Nucleus accumbens (tissue), 56 donors: ENCODE measurements around the gene EFHC1.

ENCODE experiments used
- DNase-seq, 56 donors: peaks; one replicate each; lab custom pipeline; 2025; lab: John Stamatoyannopoulos, UW

EFHC1 gene

DNA sequence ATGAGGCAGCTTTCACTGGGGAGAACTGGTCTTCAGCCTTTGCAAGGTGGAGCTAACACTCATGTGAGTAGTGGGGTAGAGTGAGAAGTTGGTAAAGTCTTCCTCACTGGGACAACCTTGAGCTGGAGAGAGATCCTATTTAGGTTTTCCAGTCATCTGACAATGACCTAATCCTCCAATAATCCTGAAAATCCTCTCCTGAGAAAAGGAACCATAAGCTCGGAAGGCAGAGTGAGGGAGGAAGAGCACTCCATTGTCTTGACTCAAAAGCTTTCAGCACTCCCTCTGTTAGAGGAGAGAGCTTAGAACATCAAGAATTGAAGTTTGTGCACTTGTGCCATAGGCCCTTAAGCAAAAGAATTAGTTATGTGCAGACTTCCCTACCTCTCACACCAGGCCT is 78.9 kb downstream of the EFHC1 start:
- DNase-seq, result no peak

DNA sequence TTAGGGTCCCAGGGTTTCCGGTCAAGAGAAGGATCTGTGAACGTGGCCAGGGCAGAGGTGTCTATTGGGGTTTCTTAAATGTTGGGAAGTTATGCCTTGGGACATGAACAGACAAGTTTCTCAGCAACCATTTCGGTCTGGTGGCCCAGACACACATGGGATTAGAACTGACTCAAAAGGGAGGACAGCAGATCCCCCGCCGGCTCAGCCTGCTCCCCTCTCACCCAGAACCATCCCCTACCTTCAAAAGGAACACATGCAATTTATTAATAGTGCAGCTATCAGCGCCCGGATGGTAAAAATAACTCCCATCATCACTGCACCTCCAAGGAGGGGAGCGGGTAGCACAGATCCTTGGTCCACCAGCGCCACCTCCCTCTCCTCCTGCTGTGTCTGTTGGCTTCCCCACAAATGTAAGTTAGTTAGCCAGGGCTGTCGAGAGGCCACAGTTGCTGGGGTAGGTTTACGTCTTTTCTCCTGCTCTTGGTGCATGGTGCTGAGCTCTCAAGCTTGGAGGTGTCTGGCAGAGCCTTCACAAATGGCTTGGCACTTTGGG is 79.6 kb downstream of the EFHC1 start:
- no peak for DNase-seq

DNA sequence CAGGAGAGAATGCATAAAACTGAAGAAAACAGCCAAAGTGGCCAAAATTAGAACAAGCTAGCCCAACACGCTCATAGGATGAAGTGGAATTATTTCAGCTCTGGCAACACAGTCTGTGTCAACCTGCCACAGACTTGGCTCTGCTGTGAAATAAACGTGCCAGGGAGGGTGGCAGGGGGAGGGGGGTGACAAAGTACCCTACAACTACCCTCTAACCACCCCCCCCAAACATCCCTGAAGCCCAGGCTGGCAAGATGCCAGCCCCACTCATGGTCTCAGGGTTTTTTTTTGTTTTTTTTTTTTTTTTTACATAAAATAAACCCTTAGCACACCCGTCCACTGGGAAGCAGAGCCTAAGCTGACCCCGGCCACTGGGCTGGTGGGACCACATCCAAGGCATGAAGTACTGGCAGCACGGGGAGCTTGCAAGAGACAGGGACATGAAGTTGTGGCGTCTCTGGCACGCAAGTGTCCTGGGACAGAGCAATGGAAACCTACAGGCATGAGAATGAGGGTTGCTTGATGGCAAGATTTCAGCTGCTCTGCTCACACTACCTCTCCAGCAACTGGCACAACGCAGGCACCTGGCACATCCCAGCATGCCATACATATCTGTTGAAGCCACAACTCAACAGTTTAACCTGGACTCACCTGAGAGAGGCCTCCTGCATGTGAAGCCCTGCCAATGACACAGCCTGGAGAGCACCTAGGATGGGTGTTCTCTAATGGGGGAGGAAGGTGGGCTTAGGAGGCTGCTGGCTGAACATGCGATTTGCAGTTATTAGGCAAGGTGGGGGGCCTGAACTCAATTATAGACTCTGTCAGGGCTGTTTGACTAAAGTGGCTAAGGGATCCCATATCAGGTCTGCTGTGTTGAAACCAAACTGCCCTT is 80.3 kb downstream of the EFHC1 start:
- DNase-seq, result peak in 2 of 56 donors; percentile 6 to 37

DNA sequence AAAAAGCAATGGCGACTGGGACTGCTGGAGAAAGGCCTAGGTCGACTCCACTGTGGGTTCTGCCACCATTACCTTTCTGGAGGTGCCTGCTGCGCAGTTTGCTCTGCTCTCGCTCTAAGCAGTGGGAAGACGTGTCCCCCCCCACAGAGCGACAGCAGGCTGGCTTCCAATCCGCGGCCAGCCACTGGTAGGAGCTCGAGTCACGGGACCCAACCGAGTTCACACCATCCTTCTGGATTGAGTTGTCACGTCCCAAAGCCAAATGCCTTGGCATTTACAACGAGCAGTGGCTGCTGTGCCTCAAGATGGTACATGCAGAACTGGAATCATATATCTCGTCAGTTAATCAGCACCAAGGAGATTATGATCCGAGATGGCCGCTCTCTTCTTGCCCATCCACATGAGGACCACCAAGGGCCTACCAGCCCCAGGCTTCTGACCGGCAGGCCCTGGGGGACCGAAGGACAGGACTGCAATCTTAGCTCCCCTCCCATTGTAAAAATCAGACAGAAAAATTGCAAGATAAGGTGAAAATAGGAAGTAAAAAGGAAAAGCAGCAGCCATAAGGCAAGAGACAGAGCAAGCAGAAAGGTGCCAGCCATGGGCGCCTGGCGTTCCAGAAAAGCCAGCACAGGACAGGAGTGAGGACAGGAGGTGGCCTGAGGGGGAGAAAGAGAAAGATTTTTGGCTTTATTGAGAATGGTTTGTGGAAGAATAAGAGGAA is 82.3 kb downstream of the EFHC1 start:
- DNase-seq, result no peak

DNA sequence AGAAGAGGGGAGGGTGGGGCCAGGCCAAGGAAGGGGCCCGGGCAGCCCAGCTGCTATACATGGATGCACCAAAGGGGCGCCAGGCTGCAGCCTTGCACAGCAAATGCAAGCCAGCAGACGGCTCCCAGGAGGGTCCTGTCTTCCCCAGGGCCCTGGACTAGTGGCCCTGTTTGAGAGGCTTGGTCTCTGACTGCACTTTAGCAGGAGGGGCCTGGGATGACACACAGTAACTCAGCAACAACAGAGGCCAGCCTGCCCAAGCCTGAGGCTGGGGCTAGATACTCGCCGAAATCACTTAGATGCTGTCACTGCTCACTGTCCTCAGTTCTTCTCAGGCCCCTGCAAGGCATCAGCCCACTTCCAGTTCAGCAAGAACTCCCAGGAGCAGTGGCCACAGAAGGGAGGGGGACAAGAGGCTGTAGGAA is 83.2 kb downstream of the EFHC1 start:
- DNase-seq, result no peak

DNA sequence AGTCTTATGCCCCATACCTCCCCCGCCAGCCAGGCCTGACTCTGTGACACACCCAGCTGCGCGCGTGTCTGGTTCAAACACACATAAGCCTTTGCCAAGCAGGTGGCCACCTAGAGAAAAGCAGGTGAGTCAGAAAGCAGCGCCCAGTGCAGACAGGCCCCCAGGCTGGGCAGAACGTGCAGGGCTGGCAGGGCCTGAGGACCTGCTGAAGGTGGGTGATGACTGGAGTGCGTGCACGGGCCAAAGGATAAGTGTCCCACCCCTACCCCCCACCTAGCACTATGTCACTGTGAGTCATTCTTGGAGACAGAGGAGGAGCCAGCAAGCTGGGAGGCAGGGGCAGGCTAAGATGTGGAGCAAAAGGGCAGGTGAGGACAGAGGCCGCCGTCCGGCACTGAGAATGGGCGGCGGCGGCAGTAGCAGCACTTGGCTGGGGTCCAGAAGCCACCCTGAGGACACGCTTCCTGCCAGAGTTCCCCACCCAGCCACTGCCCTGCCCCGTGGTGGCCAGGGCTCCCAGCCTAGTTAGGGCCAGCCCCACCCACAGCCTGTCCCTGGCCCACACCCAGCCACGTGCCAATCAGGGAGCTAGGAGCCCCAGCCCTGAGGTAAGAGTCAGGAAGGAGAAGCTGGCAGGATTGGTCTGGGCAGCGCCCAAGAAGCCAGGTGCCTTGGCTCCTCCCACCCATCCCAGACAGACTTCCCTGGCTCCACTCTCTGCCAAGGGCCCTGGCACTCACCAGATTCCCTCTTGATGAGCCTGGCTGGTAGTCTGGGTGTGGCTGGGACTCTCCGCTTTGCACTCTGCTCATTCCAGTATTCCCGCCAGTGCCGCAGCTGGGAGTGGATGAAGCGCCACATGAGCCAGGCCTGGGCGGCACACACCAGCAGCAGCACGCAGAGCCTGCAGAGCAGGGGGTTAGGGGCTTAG is 84.0 kb downstream of the EFHC1 start:
- DNase-seq, result peak in 3 of 56 donors; percentile 6 to 30 (median 11)

DNA sequence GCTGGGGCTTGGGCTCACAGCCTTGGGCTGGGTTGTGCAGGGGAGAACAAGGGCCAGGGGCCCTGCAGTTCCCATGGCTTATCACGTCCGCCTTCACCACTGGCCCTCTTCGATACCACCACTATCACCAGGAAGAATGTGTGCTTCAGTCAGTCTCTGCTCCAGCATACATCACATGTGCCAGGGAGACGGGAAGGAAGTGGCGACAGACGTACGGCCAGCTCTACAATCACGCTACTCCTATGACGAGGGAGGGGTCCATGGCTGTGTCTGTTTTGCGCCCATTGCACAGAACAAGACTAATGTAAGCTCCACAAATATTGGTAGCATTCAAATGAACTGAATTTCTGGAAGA is 84.6 kb downstream of the EFHC1 start:
- no peak for DNase-seq

DNA sequence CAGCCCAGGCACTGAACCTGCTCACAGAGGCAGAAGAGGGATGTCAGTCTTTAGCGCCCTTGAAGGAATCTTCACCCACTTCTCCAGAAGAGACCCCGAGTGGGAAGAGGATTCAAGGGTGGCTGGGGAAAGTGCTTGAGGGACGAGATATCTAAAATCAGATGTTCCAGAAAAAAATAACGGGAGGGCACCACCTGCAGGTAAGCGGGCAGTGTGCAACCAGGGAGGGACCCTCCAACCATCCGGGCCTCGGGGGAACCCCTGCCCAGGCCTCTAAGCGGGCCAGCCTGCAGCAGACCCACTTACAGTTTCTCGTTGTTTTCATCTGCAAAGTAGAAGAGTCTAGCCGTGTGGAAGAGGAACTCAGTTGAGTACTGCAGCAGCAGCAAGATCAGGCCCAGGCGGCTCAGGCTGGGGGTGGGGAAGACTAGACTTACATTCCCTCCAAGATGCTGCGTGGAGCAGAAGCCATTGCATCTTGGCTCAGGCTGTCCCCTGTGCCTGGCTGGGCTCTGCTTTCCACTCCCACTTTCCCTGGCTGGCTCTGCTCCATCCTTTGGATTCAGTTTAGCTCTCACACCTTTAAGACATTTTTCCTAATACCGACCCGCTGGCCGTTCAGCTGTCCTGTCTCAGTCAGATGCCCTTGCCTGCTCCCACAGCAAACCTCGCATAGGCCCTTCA is 85.7 kb downstream of the EFHC1 start:
- no peak for DNase-seq

DNA sequence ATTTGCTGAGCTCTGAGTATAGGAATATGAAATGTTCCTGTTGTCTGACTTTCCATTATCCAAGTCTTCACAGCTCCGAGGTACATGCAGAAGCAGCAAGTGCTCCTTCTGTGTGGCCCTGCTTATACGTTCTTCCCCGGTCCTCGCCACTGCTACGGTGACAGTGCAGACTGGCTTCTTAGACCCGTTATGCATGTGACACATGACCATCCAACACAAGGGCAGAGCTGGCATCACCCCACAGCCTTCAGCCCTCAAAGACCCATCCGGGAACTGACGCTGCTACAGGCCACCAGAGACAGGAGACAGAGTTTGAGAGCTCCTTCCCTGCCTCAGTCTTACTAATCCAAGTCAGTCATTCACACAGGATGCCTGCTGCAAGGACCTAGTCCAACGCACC is 86.3 kb downstream of the EFHC1 start:
- no peak for DNase-seq

DNA sequence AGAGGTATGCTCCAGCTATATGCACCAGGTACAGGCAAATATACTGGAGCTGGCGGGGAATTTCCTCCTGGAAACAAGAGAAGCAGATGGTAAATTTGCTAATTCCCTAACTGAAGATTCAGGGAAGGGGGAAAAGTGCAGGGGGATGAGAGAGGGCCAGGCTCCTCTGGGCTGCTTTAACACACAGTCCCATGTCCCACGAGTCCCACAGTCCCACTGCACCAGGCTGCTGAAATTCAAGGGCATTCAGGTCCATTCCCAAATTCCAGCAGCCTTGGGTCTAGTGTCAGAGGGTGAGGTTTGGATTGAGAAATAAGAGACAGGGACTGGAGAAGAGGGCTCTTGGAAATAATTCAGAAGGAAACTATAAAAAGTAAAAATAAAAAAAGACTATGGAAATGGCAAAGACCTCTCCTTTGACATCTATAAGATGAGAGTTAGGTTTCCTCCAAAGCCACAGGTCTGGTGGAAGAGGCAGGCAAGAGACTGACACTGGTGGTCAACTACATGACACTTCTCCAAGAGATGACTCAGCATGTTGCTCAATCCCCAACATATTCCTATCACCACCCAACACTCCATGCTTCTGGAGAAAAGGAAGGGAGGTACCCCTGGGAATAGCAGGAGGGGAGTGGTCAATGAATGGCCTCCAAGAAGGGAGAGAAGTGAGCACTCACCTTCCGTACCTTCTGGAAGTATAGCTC is 87.6 kb downstream of the EFHC1 start:
- DNase-seq, result no peak

DNA sequence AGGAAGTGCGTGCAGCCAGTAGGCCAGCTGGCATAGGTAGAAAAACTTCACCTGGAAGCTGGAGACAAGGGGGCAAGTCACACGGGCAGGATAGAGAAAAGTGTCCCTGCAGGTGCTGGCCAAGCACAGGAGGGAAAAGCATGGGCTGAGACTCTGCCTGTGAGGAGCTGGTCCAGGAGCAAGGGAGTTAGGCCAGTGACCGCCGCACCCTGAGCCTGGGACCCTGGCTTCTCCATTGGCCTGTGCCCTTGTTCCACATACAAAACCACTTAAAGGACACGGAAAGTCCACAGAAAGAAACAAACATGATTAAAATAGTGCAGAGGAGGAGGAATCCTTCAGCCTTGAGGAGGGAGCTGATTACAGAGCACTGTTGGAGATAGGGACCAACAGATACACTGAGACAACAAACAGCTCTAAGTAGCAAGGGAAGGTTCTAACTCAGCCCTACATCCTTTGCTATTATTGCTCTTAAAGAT is 88.2 kb downstream of the EFHC1 start:
- no peak for DNase-seq

DNA sequence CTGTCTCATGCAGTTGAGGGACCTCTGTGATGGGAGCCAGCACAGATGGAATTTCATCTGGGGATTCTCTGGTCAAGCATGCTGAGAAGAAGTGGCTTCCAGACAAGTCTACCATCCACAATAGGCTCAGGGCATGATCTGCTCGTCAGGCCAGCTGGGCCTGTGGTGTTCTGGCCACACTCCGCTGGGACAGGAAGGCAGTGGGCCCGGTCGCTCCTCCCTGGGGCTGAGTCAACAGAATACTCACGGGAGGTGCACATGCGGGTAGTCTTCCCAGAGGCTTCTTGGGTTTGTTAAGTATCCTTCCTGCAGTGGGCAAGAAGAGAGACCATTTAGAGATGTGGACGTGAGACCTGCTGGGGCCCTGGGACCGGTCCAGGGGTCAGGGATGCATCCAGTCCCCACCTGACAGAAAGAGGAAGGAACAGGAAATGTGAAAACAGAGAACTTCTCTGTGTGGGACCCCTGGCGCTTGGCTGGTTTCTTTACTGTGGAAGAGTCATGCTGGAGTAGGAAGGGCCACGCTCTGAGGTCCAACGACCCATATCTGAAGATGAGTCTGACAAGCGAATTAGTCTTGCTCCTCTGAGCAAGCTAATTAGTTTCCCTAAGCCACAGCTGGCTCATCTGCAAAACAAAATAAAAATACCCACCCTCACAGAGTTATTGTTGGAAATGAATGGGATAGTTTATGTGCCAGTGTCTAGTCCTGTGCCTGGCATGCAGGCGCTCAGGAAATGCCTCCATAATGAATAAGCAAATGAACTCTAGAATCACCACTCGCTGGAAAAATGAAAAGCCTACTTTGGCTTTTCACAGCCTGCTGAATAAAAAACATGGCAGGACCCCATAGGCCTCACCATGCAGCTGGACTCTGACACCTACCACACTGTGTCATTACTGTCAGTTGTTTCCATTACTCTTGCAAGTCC is 89.4 kb downstream of the EFHC1 start:
- DNase-seq, result no peak

DNA sequence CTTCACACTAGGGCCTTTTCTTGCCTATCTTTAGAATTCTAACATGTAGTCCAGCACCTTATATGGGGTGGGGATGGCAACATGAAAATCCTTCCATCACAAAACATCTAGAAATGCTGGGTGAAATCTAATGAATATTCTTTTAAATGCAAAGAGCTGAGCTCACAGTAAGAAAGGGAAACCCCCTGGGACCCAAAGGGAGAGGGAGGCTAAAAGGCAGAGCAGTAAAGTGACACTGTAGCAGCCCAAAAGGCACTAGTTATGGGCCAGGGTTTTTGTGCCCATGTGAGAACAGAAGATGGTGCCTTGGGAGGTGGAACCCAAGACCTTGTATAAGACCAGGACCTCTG is 90.0 kb downstream of the EFHC1 start:
- DNase-seq, result no peak

DNA sequence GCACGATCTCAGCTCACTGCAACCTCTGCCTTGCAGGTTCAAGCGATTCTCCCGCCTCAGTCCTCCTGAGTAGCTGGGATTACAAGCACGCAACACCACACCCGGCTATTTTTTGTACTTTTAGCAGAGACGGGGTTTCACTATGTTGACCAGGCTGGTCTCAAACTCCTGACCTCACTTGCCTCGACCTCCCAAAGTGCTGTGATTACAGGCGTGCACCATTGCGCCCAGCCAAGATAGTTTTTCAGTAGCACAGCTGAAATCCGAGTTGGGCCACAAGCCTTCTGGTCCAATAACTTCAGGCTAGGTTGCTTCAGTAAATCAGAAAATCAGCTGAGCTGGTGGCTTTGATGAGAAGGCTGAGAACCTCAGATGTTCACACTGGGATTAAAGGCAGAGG is 91.0 kb downstream of the EFHC1 start:
- DNase-seq, result no peak

DNA sequence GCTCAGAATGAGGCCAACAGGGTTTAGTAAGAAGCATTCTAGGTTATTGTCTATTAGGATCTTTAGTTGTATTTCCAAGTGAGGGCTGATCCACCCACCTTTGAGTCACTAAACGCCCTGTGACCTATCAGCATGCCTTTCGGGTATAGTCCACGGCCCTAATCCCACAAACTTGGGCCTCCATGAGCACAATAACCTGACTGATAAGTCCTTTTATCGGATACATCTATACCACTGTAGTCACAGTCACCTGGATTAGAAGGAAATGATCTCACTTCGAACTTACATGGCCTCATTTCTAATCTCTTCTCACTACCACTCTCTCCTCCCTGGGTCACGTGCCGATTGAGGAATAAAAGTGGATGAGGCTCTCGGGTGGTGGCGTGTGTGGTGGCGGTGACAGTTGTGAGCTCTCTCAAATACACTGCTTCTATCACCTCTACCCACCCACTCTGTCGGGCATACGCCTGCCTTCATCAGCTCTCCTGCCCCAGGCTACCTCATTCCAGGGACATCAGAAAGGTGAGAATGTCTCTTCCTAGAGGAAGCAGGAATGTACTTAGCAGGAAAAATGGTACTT is 91.5 kb downstream of the EFHC1 start:
- no peak for DNase-seq

DNA sequence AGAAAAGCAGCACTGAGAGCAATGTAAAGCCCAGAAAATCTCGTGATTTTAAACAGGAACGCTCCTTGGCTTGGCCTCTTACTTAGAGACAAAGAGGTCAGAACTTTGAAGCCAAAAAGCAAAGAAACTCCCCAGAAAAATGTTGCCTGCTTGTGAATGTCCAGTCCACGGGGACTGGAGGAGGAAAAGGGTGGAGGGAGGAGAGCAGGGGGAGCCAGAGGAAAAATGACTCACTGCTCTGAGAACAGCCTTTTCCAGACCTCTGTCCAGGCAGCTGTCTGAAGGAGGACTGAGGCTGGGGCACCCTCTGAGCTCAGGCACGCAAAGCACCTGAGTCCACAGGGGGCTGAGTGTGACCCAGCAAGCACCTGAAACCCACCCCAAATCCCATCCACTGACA is 92.1 kb downstream of the EFHC1 start:
- no peak for DNase-seq

DNA sequence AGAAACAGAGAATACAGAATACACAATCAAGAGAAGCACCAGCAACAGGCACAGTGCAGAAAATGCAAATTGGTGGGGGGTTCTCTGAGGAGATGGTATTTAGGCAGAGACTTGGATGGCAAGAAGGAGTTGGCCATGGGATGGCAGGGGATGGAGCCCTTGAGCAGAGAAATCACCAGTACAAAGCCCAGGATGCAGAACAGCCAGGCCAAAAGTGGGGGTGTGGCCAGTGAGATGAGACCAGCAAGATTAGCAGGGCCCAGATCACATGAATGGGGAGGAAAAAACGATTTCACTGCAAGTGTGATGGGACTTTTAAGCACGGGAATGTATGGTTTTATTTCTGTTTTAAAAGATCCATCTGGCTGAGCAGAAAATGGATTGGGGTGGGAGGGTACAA is 93.3 kb downstream of the EFHC1 start:
- DNase-seq, result no peak

DNA sequence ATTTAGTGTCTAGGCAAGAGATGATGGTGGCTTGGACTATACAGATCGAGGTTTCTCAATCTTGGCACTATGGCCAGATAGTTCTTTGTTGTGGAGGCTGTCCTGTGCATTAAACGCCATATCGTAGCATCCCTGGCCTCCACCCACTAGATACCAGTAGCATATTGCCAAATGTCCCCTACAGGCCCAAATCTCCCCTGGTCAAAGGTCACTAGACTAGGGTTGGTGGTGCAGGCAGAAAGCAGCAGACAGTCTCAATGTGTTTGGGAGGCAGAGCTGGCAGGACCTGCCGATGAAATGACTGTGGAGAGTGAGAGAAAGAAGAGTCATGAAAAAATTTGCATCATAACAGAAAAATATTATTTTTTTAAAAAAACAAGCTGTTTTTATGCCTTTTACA is 93.8 kb downstream of the EFHC1 start:
- no peak for DNase-seq
